SU-DHL-6 (cell line): Measurements from ENCODE around the gene PDE3B.

ENCODE experiments used
- EZH2phosphoT487 ChIP-seq: fragments of 200-600 bp; sonication (generic), shearing (Covaris generic); conservative IDR thresholded peaks from 2 replicates; pipeline ENCODE4 v1.6.1; 2018; ENCODE audit warnings: mild to moderate bottlenecking, antibody characterized with exemption, low read length, moderate library complexity, mixed read lengths
- TF ChIP-seq, protein P1 (sequence below): fragments of 200-600 bp; sonication (generic); IDR thresholded peaks from one replicate; pipeline ENCODE4 v1.5.1; 2017; ENCODE audit warnings: antibody characterized with exemption, mild to moderate bottlenecking, low read length, moderate library complexity; ENCODE audit not compliant: insufficient read depth, poor library complexity, severe bottlenecking

DNA sequence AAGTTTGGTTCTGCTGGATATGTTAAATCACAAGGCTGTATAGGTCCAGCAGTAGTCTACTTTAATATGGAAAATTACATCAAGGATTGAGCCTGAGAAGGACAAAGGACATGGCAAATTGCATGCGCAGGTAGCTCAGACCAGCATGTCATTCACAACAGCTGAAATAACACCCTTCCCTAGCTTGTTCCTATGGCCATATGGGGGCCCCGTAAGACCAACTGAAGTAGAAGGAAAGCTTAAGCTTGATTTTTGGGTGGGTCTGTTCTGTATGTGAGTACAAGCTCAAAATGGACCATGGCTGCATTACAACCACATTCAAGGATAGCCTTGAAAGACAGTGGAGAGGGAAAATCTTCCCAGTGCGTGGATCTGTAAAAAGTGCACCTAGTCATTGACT lies 20.6 kb upstream of the PDE3B start:
- TF ChIP-seq, protein P1, sequence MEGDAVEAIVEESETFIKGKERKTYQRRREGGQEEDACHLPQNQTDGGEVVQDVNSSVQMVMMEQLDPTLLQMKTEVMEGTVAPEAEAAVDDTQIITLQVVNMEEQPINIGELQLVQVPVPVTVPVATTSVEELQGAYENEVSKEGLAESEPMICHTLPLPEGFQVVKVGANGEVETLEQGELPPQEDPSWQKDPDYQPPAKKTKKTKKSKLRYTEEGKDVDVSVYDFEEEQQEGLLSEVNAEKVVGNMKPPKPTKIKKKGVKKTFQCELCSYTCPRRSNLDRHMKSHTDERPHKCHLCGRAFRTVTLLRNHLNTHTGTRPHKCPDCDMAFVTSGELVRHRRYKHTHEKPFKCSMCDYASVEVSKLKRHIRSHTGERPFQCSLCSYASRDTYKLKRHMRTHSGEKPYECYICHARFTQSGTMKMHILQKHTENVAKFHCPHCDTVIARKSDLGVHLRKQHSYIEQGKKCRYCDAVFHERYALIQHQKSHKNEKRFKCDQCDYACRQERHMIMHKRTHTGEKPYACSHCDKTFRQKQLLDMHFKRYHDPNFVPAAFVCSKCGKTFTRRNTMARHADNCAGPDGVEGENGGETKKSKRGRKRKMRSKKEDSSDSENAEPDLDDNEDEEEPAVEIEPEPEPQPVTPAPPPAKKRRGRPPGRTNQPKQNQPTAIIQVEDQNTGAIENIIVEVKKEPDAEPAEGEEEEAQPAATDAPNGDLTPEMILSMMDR: no peak
- no peak for TF ChIP-seq EZH2phosphoT487
